GM12878 (cell line): ENCODE results near the gene MLXIPL. TPM values are rescaled to one million over a fixed set of nuclear protein-coding genes. Genes with fewer than 3 reads are reported as not detected.

Experiments
- ATAC-seq: fragments of 200-7000 bp; cut with Tn5 transposase; 3 replicates; pipeline ENCODE4 v1.9.1; 2020; ENCODE audit warnings: mild to moderate bottlenecking, moderate library complexity
- Bru-seq: library from RNA; stranded (reverse); fragments of 400-500 nt; gene quantifications from one replicate; lab custom pipeline; 2021; lab: Mats Ljungman, UMichigan
- BruChase-seq, 2 experiments: library from RNA; stranded (reverse); fragments of 400-500 nt; gene quantifications; one replicate each; lab custom pipeline; 2021; lab: Mats Ljungman, UMichigan
- BruUV-seq: library from RNA; stranded (reverse); fragments of 400-500 nt; replicated peaks from 2 replicates; lab custom pipeline; 2021; lab: Mats Ljungman, UMichigan
- CTCF ChIA-PET: fragments of 300-600 bp; sonication (Branson Sonifier 250); formaldehyde crosslinking; extraction: SDS; loops from one replicate; lab custom pipeline; 2021; ENCODE audit warnings: inconsistent platforms; lab: Yijun Ruan, JAX
- POLR2A ChIA-PET: fragments of 350-600 bp; formaldehyde crosslinking; extraction: SDS; loops from one replicate; lab custom pipeline; 2021; ENCODE audit warnings: inconsistent platforms; lab: Charles Lee
- RAD21 ChIA-PET: fragments of 300-600 bp; sonication (Branson Sonifier 250); formaldehyde crosslinking; loops from one replicate; lab custom pipeline; 2023; ENCODE audit warnings: antibody characterized with exemption; ENCODE audit not compliant: unreplicated experiment; lab: Charles Lee
- SMC1A ChIA-PET: fragments of 300-600 bp; sonication (Branson Sonifier 250); formaldehyde crosslinking; loops from one replicate; lab custom pipeline; 2023; ENCODE audit not compliant: unreplicated experiment, uncharacterized antibody; lab: Charles Lee
- DNase-seq: peaks from one replicate; pipeline ENCODE4 v3.0.0-alpha.2; 2011; ENCODE audit warnings: low read depth, low spot score
- FAIRE-seq: peaks from 3 replicates; lab custom pipeline; 2011; peaks lifted over from hg19 to GRCh38; lab: Jason Lieb, UNC
- H2AFZ ChIP-seq: 2 replicates; pipeline ENCODE4 v1.6.0; 2011; ENCODE audit warnings: low read depth, low read length, control low read depth; ENCODE audit not compliant: control insufficient read depth
- H3K27ac ChIP-seq: 2 replicates; pipeline ENCODE4 v1.5.1; 2011; ENCODE audit warnings: control low read depth; ENCODE audit not compliant: control insufficient read depth, insufficient read depth
- H3K27me3 ChIP-seq, 2 experiments: replicated peaks in 1 of 2; 2 replicates each; pipeline versions ENCODE4 v1.6.0 to v1.6.1; 2011; ENCODE audit warnings: low read length in 1 of 2; ENCODE audit not compliant: control insufficient read depth in 2 of 2, insufficient read depth in 2 of 2
- H3K36me3 ChIP-seq, 2 experiments: 2 replicates each; pipeline ENCODE4 v1.5.1; 2011; ENCODE audit warnings: low read length in 1 of 2; ENCODE audit not compliant: control insufficient read depth in 2 of 2, insufficient read depth in 2 of 2
- H3K4me1 ChIP-seq: 2 replicates; pipeline ENCODE4 v1.6.1; 2011; ENCODE audit warnings: mild to moderate bottlenecking, low read length, moderate library complexity, mixed read lengths; ENCODE audit not compliant: control insufficient read depth, insufficient read depth
- H3K4me2 ChIP-seq: 2 replicates; pipeline ENCODE4 v1.6.0; 2011; ENCODE audit warnings: control low read depth; ENCODE audit not compliant: control insufficient read depth, insufficient read depth
- H3K4me3 ChIP-seq: fragments of 200-600 bp; sonication (generic); 2 replicates; pipeline ENCODE4 v1.5.1; 2016
- H3K79me2 ChIP-seq: 2 replicates; pipeline ENCODE4 v1.6.0; 2011; ENCODE audit warnings: low read length; ENCODE audit not compliant: control insufficient read depth, insufficient read depth
- H3K9ac ChIP-seq: 2 replicates; pipeline ENCODE4 v1.8.0; 2011; ENCODE audit warnings: low read length, control low read depth, mixed read lengths; ENCODE audit not compliant: control insufficient read depth, insufficient read depth
- H3K9me3 ChIP-seq: replicated peaks from 3 replicates; pipeline ENCODE4 v1.5.1; 2011; ENCODE audit warnings: mild to moderate bottlenecking, low read length; ENCODE audit not compliant: control insufficient read depth, insufficient read depth
- H4K20me1 ChIP-seq: 2 replicates; pipeline ENCODE4 v1.6.0; 2011; ENCODE audit not compliant: control insufficient read depth, insufficient read depth
- CHD4 ChIP-seq: fragments of 200-600 bp; sonication (generic); IDR thresholded peaks from 2 replicates; pipeline ENCODE4 v1.6.1; 2016; ENCODE audit warnings: mild to moderate bottlenecking
- MTA3 ChIP-seq: IDR thresholded peaks from 2 replicates; pipeline ENCODE4 v1.6.1; 2012; ENCODE audit warnings: low read length, inconsistent platforms, borderline replicate concordance
- WGBS: methylation state at CpG from one replicate; pipeline ENCODE4 v1.1.6; 2016; ENCODE audit warnings: low lambda C conversion rate; ENCODE audit not compliant: insufficient replicate concordance, insufficient coverage; ENCODE audit errors: missing lambda C conversion rate; 5-methylcytosine and 5-hydroxymethylcytosine counted together
- in situ Hi-C: fragments of 300-500 bp; cut with MboI; formaldehyde crosslinking; loops from 9 replicates; pipeline ENCODE4 v1.14.3; 2018; ENCODE audit warnings: mixed read lengths
- intact Hi-C: fragments of 100-400 bp; cut with micrococcal nuclease; formaldehyde crosslinking; loops from one replicate; pipeline ENCODE4 v1.14.2; 2022; ENCODE audit not compliant: unreplicated experiment
- long read RNA-seq, 2 experiments: library from polyadenylated mRNA; unstranded; transcript quantifications; one replicate each; pipeline ENCODE4 v2.0.0, GENCODE V29; 2019 to 2020
- polyA minus RNA-seq, 3 experiments: library from RNA; depleted of rRNA, polyadenylated mRNA; stranded (reverse); fragments of >200 nt; gene quantifications; 2 replicates each; pipeline ENCODE4 v1.2.3, GENCODE V29; 2011
- polyA plus RNA-seq, 11 experiments: library from polyadenylated mRNA; depleted of rRNA in 4 of 11; unstranded in 6 of 11; stranded (reverse) in 5 of 11; fragments of >200 nt; fragmentation: Nextera tagmentation in 4 of 11; fragmentation: Illumina TruSeq in 1 of 11; extraction: Ambion mirVana in 4 of 11; extraction: Trizol in 1 of 11; gene quantifications; 1 replicate in 1 of 11; 2 replicates in 10 of 11; pipeline versions ENCODE4 v1.2.1 to v1.2.3, GENCODE V29; 2011 to 2016; ENCODE audit warnings: inconsistent platforms in 2 of 11, missing spikeins in 2 of 11, low read depth in 1 of 11
- total RNA-seq, 4 experiments: library from RNA; depleted of rRNA in 3 of 4; stranded (reverse); fragments of >200 nt in 3 of 4; fragmentation: Illumina TruSeq in 1 of 4; extraction: Trizol in 1 of 4; gene quantifications; 2 replicates each; pipeline versions ENCODE4 v1.2.1 to v1.2.3, GENCODE V29; 2013 to 2021
- TF ChIP-seq, protein P1 (sequence below): fragments of 450-650 bp; IDR thresholded peaks from 2 replicates; pipeline ENCODE4 v1.6.1; 2017; ENCODE audit warnings: antibody characterized with exemption, mild to moderate bottlenecking, moderate library complexity

Gene MLXIPL, protein sequence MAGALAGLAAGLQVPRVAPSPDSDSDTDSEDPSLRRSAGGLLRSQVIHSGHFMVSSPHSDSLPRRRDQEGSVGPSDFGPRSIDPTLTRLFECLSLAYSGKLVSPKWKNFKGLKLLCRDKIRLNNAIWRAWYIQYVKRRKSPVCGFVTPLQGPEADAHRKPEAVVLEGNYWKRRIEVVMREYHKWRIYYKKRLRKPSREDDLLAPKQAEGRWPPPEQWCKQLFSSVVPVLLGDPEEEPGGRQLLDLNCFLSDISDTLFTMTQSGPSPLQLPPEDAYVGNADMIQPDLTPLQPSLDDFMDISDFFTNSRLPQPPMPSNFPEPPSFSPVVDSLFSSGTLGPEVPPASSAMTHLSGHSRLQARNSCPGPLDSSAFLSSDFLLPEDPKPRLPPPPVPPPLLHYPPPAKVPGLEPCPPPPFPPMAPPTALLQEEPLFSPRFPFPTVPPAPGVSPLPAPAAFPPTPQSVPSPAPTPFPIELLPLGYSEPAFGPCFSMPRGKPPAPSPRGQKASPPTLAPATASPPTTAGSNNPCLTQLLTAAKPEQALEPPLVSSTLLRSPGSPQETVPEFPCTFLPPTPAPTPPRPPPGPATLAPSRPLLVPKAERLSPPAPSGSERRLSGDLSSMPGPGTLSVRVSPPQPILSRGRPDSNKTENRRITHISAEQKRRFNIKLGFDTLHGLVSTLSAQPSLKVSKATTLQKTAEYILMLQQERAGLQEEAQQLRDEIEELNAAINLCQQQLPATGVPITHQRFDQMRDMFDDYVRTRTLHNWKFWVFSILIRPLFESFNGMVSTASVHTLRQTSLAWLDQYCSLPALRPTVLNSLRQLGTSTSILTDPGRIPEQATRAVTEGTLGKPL
- total RNA-seq (2013; cell fraction: nucleolus; rRNA removed) = not detected in 2 replicates
- total RNA-seq (2014; rRNA removed) (not detected in 2 replicates), total RNA-seq (2014; rRNA removed; fragmentation: Illumina TruSeq; extraction: Trizol) (not detected in 2 replicates), total RNA-seq (2021) (0.21 and 0.69 TPM in 2 replicates), polyA plus RNA-seq (2011; rRNA removed) (not detected in 2 replicates), polyA plus RNA-seq (2014; fragmentation: Illumina TruSeq; extraction: Trizol) (not detected in 2 replicates), polyA plus RNA-seq (2014; fragmentation: Nextera tagmentation; extraction: Ambion mirVana) (not detected), polyA plus RNA-seq (2014; rRNA removed) (not detected in 2 replicates), polyA plus RNA-seq (2016; fragmentation: Nextera tagmentation; extraction: Ambion mirVana) (not detected), polyA minus RNA-seq (2011; rRNA and poly(A)+ RNA removed) (not detected in 2 replicates), Bru-seq, nascent RNA (percentile 15 among the genes with signal in this experiment), BruChase-seq, experiment 1, labeled RNA remaining after a 6-hour chase (percentile 12 among the genes with signal in this experiment), BruChase-seq, experiment 2, labeled RNA remaining after a 2-hour chase (percentile 16 among the genes with signal in this experiment)
- not detected for polyA plus RNA-seq (2011; ENCODE audit: low read depth)
- not detected in 2 replicates for polyA plus RNA-seq (2011; cell fraction: cytosol; rRNA removed)
- not detected in 2 replicates for polyA plus RNA-seq (2011; cell fraction: nucleus; rRNA removed)
- polyA plus RNA-seq (2012) = not detected in 2 replicates
- polyA minus RNA-seq (2011; cell fraction: cytosol; rRNA and poly(A)+ RNA removed) = 0.42 and 2.7 TPM in 2 replicates
- polyA minus RNA-seq (2011; cell fraction: nucleus; rRNA and poly(A)+ RNA removed) = not detected in 2 replicates
- long read RNA-seq, experiment 1 = 0 reads
- long read RNA-seq, experiment 2 = 0 reads

DNA sequence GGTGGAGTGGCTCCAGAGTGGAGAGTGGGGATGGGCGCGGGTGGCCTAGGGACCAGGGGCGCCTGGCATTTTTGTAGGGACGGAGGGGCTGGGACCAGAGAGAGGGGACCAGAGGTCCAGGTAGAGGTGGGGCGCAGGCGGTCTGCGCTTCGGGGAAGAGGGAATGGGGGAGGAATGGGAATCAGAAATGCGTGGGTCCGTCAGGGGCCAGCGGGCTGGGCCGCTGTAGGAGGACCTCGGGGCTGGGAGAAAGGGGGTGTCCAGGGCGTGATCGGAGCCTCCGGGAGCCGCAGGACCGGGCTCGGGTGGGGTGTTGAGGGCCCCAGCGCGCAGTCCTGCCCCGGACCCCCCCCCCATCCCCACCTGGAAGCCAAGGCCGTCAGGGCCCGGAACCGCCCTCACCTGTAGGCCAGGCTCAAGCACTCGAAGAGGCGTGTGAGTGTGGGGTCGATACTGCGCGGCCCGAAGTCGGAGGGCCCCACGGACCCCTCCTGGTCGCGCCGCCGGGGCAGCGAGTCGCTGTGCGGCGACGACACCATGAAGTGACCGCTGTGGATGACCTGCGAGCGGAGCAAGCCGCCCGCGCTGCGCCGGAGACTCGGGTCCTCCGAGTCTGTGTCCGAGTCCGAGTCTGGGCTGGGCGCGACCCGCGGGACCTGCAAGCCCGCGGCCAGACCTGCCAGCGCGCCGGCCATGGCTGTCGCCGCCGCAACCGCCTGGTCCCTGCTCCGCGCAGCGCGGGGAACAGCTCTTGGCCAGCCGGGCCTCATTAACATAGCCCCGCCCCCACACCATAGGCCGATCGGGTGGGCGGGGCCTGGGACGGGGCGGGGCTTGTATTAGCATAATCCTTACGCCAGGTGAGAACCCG, at the start of gene MLXIPL:
Gene MLXIPL, minus strand, starts transcription at position 725 of the 871 bp plus-strand sequence. Its CDS starts 30 bp downstream, at position 695.
- Histone ChIP-seq H3K9ac (no peak within 1 kb of the TSS), H3K4me2 (no peak within 1 kb of the TSS), H3K9me3 (no peaks in the 10 kb centered on the region), H3K79me2 (no peaks in the 10 kb centered on the region), H3K27me3 (peaks cover 0 to 6% of the 10 kb centered on the region in 2 experiments; a peak in 2 of 4 replicates), H3K4me1 (no peaks in the 10 kb centered on the region), H3K36me3 (no peaks in the 10 kb centered on the region), H3K27ac (no peak within 1 kb of the TSS), H2AFZ (no peak within 1 kb of the TSS), H3K4me3 (no peak within 1 kb of the TSS), H4K20me1 (no peaks in the 10 kb centered on the region)
- RAD21 ChIA-PET = interaction anchor here (0.9 kb wide), 1 partner anchor 110 kb away, joined by 4 read pairs; no protein-coding TSS in a partner anchor
- POLR2A ChIA-PET = no interaction called here
- TF ChIP-seq MTA3 (no peak), CHD4 (no peak)
- TF ChIP-seq, protein P1, sequence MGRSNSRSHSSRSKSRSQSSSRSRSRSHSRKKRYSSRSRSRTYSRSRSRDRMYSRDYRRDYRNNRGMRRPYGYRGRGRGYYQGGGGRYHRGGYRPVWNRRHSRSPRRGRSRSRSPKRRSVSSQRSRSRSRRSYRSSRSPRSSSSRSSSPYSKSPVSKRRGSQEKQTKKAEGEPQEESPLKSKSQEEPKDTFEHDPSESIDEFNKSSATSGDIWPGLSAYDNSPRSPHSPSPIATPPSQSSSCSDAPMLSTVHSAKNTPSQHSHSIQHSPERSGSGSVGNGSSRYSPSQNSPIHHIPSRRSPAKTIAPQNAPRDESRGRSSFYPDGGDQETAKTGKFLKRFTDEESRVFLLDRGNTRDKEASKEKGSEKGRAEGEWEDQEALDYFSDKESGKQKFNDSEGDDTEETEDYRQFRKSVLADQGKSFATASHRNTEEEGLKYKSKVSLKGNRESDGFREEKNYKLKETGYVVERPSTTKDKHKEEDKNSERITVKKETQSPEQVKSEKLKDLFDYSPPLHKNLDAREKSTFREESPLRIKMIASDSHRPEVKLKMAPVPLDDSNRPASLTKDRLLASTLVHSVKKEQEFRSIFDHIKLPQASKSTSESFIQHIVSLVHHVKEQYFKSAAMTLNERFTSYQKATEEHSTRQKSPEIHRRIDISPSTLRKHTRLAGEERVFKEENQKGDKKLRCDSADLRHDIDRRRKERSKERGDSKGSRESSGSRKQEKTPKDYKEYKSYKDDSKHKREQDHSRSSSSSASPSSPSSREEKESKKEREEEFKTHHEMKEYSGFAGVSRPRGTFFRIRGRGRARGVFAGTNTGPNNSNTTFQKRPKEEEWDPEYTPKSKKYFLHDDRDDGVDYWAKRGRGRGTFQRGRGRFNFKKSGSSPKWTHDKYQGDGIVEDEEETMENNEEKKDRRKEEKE = no peak
- SMC1A ChIA-PET = no interaction called here
- WGBS = 29% methylated on average over 54 of the region's 80 CpGs
- ATAC-seq (peak; percentile 63), FAIRE-seq (no peak), DNase-seq (no peak)
- intact Hi-C loops (no loop called here), in situ Hi-C loops (no loop called here)
- BruUV-seq = no TSS peak
- CTCF ChIA-PET = no interaction called here
